Colonic mucosa (tissue), 4 donors: ENCODE data around the gene FHDC1. TPM values are rescaled to one million over a fixed set of nuclear protein-coding genes. Genes with fewer than 3 reads are reported as not detected.

Source experiments
- DNase-seq: peaks from one replicate; pipeline ENCODE4 v3.0.0-alpha.2; 2020
- H3K27ac ChIP-seq: fragments of 200-600 bp; one replicate; pipeline ENCODE4 v1.8.0; 2021
- H3K27me3 ChIP-seq: fragments of 200-600 bp; one replicate; pipeline ENCODE4 v1.8.0; 2021
- H3K36me3 ChIP-seq: fragments of 200-600 bp; one replicate; pipeline ENCODE4 v1.8.0; 2021
- H3K4me1 ChIP-seq: fragments of 200-600 bp; one replicate; pipeline ENCODE4 v1.8.0; 2021; ENCODE audit warnings: mild to moderate bottlenecking
- H3K4me3 ChIP-seq: fragments of 200-600 bp; one replicate; pipeline ENCODE4 v1.8.0; 2021
- H3K9ac ChIP-seq, 2 donors: one replicate each; pipeline ENCODE4 v1.7.0; 2013; ENCODE audit warnings: control low read depth in 2 of 2, low read depth in 2 of 2, low read length in 2 of 2
- H3K9me3 ChIP-seq: fragments of 200-600 bp; one replicate; pipeline ENCODE4 v1.8.0; 2021
- CTCF ChIP-seq: fragments of 200-600 bp; IDR thresholded peaks from one replicate; pipeline ENCODE4 v1.8.0; 2022; ENCODE audit warnings: antibody characterized with exemption, mild to moderate bottlenecking
- intact Hi-C: fragments of 100-400 bp; cut with DNase I; formaldehyde crosslinking; loops from one replicate; pipeline ENCODE4 v1.14.1; 2022
- total RNA-seq, 2 donors: library from RNA; stranded (reverse); fragmentation: NEBNext Ultra II Directional in 1 of 2; extraction: Animal tissue kit (Norgen Biotek cat#: 25700) in 1 of 2; gene quantifications; one replicate each; pipeline ENCODE4 v1.2.1, GENCODE V29; 2021
- donor health status: healthy.
- donor health status: DM: no; HTN: no; CAD: no.
- donor health status: DM: no; HTN: no; CAD: no.

FHDC1 gene
- total RNA-seq, 2 donors from 2014 or later, result 13.9 to 14.0 TPM

- TF ChIP-seq CTCF, result no peak
- no peak for DNase-seq
- Histone ChIP-seq H3K27me3 (no peaks in the 10 kb centered on the region), H3K27ac (no peak overlapping the region), H3K9me3 (no peaks in the 10 kb centered on the region), H3K4me3 (no peak overlapping the region), H3K4me1 (no peaks in the 10 kb centered on the region), H3K36me3 (no peaks in the 10 kb centered on the region), H3K9ac (no peak overlapping the region)
- intact Hi-C loops, result no loop called here
Observed at GRCh38 chr4:153005899-153006381, 69.8 kb downstream of the FHDC1 start.

GRCh38 chr4:153008578-153009199 lies 72.6 kb downstream of the FHDC1 start:
- no peaks in the 10 kb centered on the region for H3K27me3 ChIP-seq
- no peaks in the 10 kb centered on the region for H3K36me3 ChIP-seq
- H3K4me3 ChIP-seq, result no peak overlapping the region
- no peaks in the 10 kb centered on the region for H3K9me3 ChIP-seq
- TF ChIP-seq CTCF, result no peak
- H3K9ac ChIP-seq, result no peak overlapping the region
- H3K27ac ChIP-seq, result no peak overlapping the region
- no peaks in the 10 kb centered on the region for H3K4me1 ChIP-seq
- DNase-seq, result no peak
- intact Hi-C loops, result no loop called here

GRCh38 chr4:153010146-153010545 lies 74.0 kb downstream of the FHDC1 start:
- no peak for DNase-seq
- no peak overlapping the region for H3K9ac ChIP-seq

GRCh38 chr4:153013202-153013977 lies 77.3 kb downstream of the FHDC1 start:
- Histone ChIP-seq H3K4me3 (no peak overlapping the region), H3K36me3 (no peaks in the 10 kb centered on the region), H3K4me1 (no peaks in the 10 kb centered on the region), H3K27me3 (no peaks in the 10 kb centered on the region), H3K9ac (no peak overlapping the region), H3K27ac (no peak overlapping the region), H3K9me3 (no peaks in the 10 kb centered on the region)
- no peak for DNase-seq
- no peak for TF ChIP-seq CTCF
- intact Hi-C loops, result no loop called here

More at GRCh38 chr4:153010146-153010545, 74.0 kb downstream of the FHDC1 start:
- H3K4me3 ChIP-seq, result no peak overlapping the region
- H3K27me3 ChIP-seq, result no peaks in the 10 kb centered on the region
- intact Hi-C loops, result no loop called here
- no peaks in the 10 kb centered on the region for H3K4me1 ChIP-seq
- no peaks in the 10 kb centered on the region for H3K9me3 ChIP-seq
- TF ChIP-seq CTCF, result no peak
- no peak overlapping the region for H3K27ac ChIP-seq
- no peaks in the 10 kb centered on the region for H3K36me3 ChIP-seq

- Histone ChIP-seq H3K27me3 (no peaks in the 10 kb centered on the region), H3K9me3 (no peaks in the 10 kb centered on the region), H3K9ac (no peak overlapping the region), H3K27ac (no peak overlapping the region), H3K4me1 (no peaks in the 10 kb centered on the region), H3K36me3 (no peaks in the 10 kb centered on the region), H3K4me3 (no peak overlapping the region)
- no peak for TF ChIP-seq CTCF
- intact Hi-C loops, result no loop called here
- DNase-seq, result no peak
Observed at GRCh38 chr4:153014460-153014859, 78.3 kb downstream of the FHDC1 start.
